GM18526 (cell line): ENCODE measurements around the gene C21orf58.

Experiments used
- POLR2A ChIP-seq: IDR thresholded peaks from 3 replicates; pipeline ENCODE4 v1.6.1; 2011; ENCODE audit not compliant: insufficient read length; ENCODE audit errors: extremely low read depth

C21orf58 gene

DNA sequence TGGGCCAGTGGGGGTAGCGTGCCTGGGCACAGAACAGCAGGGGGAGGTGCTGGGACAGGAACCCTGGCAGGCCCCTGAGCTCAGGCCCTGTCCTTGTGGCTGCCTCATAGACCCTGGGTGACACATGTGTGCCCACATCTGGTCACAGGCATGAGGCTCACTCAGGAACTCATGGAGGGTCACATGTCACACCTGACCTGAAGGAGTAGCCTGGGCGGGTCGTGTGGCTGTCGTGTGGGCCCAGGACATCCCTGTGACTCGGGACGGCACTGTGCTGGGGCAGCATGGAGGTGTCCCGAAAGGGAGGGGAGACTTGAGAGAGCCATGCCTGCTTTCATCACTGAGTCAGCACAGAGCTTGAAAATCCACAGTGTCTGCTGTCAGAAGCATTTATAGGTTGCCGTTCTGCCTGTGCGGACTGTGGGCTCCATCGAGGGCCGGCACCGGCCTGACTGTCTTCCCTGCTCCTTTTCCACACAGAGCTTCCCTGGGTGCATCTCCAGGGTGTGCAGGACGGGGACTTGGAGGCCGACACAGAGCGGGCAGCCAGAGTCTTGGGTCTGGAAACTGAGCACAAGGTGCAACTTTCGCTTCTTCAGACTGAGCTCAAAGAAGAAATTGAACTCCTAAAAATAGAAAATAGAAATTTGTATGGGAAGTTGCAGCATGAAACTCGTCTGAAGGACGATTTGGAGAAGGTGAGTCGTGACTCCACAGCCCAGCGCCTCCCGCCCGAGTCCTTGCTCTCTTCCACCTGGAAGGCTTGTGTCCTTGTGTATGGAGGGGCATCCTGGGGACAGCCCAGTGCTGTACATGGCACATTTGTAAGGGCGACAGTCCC is 33.0 kb upstream of the C21orf58 start:
- no peak for TF ChIP-seq POLR2A

- TF ChIP-seq POLR2A, result no peak
Measured at GRCh38 chr21:46356005-46356338, 32.3 kb upstream of the C21orf58 start.

DNA sequence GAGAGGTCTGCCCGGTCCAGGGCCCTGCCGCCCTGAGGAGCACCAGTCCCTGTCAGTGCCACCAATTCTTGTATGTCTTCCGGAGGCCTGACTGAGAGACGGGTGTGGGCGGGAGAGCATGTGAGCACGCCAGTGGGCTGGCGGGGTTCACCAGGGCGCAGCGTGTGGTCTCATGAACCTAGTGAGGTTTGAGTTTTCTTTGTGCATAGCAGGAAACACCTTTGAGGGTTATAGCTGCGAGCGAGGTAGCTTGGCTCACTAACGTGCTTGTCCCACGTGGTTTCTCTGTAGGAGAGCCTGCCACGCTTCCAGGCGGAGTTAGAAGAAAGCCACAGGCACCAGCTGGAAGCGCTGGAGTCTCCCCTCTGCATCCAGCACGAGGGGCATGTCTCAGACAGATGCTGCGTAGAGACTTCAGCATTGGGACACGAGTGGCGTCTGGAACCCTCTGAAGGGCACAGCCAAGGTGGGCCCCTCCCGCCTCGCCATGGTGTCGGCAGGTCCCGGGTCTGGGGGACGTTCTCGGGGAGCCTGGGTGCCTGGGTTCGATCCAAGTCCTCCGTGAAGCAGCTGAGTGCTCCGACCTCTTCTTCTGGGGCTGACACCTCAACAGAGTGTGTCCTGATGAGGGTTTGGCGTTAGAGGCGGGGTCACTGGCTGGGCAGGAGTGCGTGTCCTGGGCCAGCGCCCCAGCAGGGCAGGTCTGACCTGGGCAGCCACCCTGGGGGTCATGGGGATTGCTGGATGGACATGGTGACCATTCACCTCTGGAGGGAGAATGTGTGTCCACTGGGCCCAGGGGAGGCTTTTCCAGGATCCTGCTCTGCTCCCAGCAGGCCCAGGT is 31.7 kb upstream of the C21orf58 start:
- no peak for TF ChIP-seq POLR2A

DNA sequence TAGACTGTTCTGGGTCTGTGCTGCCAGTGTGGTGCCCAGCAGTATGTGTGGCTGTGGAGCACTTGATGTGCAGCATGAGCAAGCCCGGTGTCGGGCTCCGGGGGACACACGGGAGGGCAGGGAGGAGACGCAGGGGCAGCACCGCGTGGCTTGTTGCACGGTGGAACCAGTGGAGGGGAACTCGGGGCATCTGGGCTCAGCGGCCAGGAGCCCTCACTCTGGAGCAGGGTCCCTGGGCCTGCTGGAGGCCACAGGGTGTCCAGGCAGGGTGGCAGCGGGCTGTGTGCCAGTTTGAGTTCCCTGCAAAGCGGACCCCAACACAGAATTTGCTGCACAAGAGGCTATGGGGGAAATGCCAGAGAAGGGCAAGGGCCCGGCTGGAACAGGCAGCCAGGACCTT is 30.8 kb upstream of the C21orf58 start:
- no peak for TF ChIP-seq POLR2A

- no peak for TF ChIP-seq POLR2A
Measured at GRCh38 chr21:46354046-46354445, 30.4 kb upstream of the C21orf58 start.

GRCh38 chr21:46352913-46353312 is 29.2 kb upstream of the C21orf58 start:
- no peak for TF ChIP-seq POLR2A

DNA sequence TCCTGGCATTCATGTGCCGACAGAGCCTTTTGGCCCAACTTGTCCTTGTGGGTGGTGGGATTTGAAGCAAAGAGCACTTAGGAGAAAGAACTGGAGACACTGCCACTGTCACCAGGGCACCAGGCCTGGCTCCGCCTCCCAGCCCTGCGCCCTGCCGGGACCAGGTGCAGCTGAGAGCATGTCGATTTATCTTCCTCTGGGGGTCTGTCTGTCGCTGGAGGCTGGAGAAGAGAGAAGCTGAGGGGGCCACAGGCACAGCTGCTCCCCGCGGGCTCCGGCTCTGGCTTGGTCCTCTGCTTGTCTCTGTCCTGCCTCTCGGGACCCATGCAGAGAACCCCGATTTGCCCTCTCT is 28.5 kb upstream of the C21orf58 start:
- TF ChIP-seq POLR2A, result no peak

DNA sequence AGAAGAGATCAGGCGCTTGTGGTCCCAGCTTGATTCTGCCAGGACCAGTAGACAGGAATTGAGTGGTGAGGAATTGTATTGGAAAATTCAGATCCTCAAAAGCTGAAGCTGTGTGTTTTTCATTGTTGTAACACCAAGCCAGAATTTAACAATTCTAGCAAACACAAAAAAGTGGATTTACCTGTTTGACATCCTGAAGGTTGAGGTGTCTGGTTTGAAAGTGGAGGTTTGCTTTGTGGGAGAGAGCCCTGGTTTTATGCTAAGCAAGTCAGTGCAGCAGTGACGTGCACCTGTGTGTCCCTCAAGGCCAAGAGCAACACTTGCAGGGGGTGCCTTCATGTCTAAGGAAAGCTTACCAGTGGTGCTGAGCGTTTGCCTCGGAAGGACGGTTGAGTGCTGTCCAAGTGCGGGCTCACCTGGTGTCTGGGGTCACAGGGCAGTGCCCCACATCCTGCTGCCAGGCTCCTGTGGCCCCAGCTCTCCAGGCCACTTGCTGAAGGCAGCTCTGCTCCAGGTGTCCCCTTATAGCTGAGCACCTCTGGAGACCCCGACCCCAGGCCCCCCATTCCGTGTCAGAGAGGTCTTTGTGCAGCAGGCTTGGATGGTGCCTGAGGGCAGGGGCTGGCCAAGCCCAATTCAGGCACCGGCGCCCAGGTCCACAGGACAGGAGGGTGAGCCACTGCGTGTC is 27.9 kb upstream of the C21orf58 start:
- no peak for TF ChIP-seq POLR2A

- TF ChIP-seq POLR2A, result no peak
Measured at GRCh38 chr21:46350981-46351380, 27.3 kb upstream of the C21orf58 start.

DNA sequence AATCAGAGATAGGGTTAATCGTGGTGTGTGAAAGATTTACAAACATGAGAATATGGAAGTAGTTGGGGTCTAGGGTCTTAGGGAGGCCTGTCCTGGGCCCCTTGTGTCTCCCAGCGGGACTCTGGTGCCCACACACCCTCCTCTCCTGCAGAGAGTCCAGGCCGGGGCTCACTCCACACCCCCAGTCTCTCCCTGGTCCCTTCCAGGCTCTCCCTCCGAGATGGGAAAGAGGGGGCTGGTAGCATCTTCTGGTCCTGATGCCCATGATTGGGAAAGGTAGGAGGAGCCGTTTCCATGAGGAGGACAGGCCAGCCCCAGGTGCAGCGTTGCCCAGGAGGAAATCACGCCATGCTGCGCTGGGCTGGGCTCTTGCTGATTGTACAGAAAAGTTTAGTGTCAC is 26.9 kb upstream of the C21orf58 start:
- TF ChIP-seq POLR2A, result no peak

DNA sequence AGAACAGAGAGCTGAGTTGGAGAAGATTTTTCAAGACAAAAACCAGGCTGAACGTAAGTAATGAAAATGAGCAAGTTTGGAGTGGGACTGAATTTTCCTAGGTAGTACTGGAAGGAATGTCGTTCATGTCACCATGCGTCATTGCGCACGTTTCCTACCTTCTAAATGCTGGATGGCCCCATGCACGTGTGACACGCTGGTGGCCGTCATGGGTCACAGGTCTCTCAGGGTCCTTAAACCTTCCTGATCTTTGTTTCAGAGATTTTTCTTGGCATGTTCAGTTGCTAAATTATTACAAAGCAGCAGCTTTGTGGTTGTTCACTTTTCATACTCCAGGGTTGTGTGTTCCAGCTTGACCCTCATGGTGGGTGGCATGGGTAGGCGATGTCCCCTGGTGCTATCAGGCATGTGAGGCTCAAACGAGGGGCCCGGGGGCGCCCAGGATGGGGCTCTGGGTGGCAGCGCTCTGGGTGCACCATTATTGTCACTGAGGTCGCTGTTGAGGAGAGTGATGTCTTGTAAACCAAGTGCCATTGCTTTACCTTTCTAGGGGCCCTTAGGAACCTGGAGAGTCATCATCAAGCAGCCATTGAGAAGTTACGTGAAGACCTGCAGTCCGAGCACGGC is 25.6 kb upstream of the C21orf58 start:
- TF ChIP-seq POLR2A, result no peak

DNA sequence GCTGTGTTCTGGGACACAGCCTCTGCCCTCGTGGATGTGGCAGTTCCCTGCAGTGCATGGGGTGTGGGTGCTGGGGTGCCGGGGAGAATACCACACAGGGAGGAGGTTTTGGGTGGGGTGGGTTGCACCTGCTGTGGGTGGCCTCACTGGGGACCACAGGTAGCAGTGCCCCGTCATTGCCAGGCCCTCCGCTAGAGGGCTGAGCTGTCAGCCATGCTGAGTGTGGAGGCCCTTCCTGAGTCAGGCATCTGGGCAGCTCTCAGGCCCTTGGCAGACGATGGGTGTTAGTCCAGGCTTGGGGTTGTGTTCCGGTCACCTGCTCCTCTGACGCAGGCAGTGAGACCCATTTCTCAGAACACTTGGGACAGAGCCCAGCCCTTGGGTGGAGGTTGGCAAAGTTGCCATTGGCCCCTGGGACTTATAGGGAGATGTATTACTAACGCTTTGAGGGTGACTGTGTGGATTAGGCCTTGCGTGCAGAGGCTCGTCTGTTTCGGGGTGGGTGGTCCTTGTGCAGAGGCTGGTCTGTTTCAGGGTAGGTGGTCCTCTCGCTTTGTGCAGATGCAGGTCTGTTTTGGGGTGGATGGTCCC is 24.2 kb upstream of the C21orf58 start:
- TF ChIP-seq POLR2A, result no peak

- no peak for TF ChIP-seq POLR2A
Measured at GRCh38 chr21:46347203-46347550, 23.5 kb upstream of the C21orf58 start.

DNA sequence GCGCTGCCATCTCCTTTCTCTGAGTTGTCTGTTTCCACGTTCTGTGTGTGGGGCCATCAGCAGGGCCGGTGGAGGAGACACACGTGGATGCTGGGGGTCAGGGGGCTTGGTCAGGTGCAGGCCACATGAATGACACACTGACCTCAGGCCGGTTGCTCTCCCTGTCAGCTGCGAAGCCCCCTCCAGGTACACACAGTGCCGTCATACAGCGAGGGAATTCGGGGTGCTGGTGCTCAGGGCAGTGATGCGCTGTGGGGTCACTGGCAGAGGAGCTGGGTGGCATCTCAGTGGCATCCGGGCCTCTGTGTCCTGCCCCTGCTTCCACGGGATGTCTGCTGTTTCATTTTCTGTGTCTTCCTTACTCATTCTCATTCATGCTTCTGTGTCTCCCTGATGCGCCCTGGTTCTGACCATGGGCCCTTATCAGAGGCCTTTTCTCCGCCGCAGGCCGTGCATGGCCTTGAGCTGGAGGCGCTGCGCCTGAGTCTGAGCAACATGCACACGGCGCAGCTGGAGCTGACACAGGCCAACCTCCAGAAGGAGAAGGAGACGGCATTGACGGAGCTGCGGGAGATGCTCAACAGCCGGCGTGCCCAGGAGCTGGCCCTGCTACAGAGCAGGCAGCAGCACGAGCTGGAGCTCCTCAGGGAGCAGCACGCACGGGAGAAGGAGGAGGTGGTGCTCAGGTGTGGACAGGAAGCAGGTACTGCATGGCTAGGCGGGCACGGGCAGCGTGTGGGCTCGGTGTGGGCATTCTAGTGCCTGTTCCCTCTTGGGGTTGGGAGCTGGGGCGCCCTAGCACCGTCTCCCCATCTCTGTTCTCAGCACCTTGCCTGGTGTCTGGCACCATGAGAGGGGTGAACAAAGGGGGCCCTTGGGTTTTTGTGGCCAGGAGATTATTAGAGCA is 22.9 kb upstream of the C21orf58 start:
- TF ChIP-seq POLR2A, result no peak
